MV-4-11 (cell line): Measurements from ENCODE around the gene EPHA10.

Experiments used
- DNase-seq: peaks from one replicate; lab custom pipeline; 2025; lab: John Stamatoyannopoulos, UW

The EPHA10 gene

GRCh38 chr1:37734629-37735591, 30.0 kb downstream of the EPHA10 start:
- DNase-seq: no peak

GRCh38 chr1:37732111-37732780, 32.7 kb downstream of the EPHA10 start:
- no peak for DNase-seq

GRCh38 chr1:37731312-37732019, 33.5 kb downstream of the EPHA10 start:
- DNase-seq: no peak

- peak; percentile 49 for DNase-seq
Measured at GRCh38 chr1:37730376-37730775, 34.5 kb downstream of the EPHA10 start.

GRCh38 chr1:37728416-37728815, 36.5 kb downstream of the EPHA10 start:
- DNase-seq: no peak

GRCh38 chr1:37726751-37727585, 38.0 kb downstream of the EPHA10 start:
- no peak for DNase-seq

- no peak for DNase-seq
Measured at GRCh38 chr1:37725851-37726613, 38.9 kb downstream of the EPHA10 start.

GRCh38 chr1:37724575-37724974, 40.3 kb downstream of the EPHA10 start:
- DNase-seq: no peak

- DNase-seq: peak; percentile 95
Measured at GRCh38 chr1:37723390-37724078, 41.4 kb downstream of the EPHA10 start.

GRCh38 chr1:37723072-37723389, 41.9 kb downstream of the EPHA10 start:
- no peak for DNase-seq

GRCh38 chr1:37722181-37723071, 42.5 kb downstream of the EPHA10 start:
- DNase-seq: no peak

GRCh38 chr1:37721565-37721964, 43.4 kb downstream of the EPHA10 start:
- DNase-seq: peak; percentile 30

- no peak for DNase-seq
Measured at GRCh38 chr1:37720231-37721130, 44.4 kb downstream of the EPHA10 start.

- DNase-seq: no peak
Measured at GRCh38 chr1:37719572-37720195, 45.2 kb downstream of the EPHA10 start.

GRCh38 chr1:37718901-37719571, 45.9 kb downstream of the EPHA10 start:
- DNase-seq: no peak

GRCh38 chr1:37718181-37718900, 46.6 kb downstream of the EPHA10 start:
- no peak for DNase-seq

- DNase-seq: no peak
Measured at GRCh38 chr1:37717631-37718030, 47.3 kb downstream of the EPHA10 start.
